ENCODE measurements around the gene HOOK1. TPM values are rescaled to one million over a fixed set of nuclear protein-coding genes. Genes with fewer than 3 reads are reported as not detected.
"Not testable (repeated sequence)": the region's sequence is repeated elsewhere in the genome, so short reads cannot be mapped to it uniquely, and the experiment has no call there.

Gene HOOK1
- total RNA-seq, 1 donor from 2014 or later = 1.0 TPM

GRCh38 chr1:59846895-59847282, 32.1 kb downstream of the HOOK1 start:
- Histone ChIP-seq H3K9me3 (ENCODE audit: control insufficient read depth in 3 of 3, low read length in 3 of 3) (no peaks in the 10 kb centered on the region), H3K27me3 (ENCODE audit: control insufficient read depth in 3 of 3, insufficient read depth in 3 of 3, low read length in 3 of 3) (peaks cover 0 to 3% (median 0%) of the 10 kb centered on the region in 3 donors), H3K4me3 (ENCODE audit: low read length in 3 of 3) (no peak overlapping the region), H3K4me1 (ENCODE audit: control insufficient read depth in 3 of 3, insufficient read depth in 3 of 3, low read length in 3 of 3) (no peaks in the 10 kb centered on the region), H3K36me3 (ENCODE audit: control insufficient read depth in 3 of 3, insufficient read depth in 3 of 3, low read length in 3 of 3) (no peaks in the 10 kb centered on the region), H3K27ac (ENCODE audit: low read depth, low read length) (no peak overlapping the region), H3K9ac (ENCODE audit: low read depth in 1 of 3, low read length in 3 of 3) (no peak overlapping the region)

- no peak overlapping the region for H3K27ac ChIP-seq (ENCODE audit: low read depth, low read length)
- H3K36me3 ChIP-seq (ENCODE audit: control insufficient read depth in 3 of 3, insufficient read depth in 3 of 3, low read length in 3 of 3) = no peaks in the 10 kb centered on the region
- no peak overlapping the region for H3K9ac ChIP-seq (ENCODE audit: low read depth in 1 of 3, low read length in 3 of 3)
- no peak overlapping the region for H3K4me3 ChIP-seq (ENCODE audit: low read length in 3 of 3)
- no peaks in the 10 kb centered on the region for H3K9me3 ChIP-seq (ENCODE audit: control insufficient read depth in 3 of 3, low read length in 3 of 3)
- H3K4me1 ChIP-seq (ENCODE audit: control insufficient read depth in 3 of 3, insufficient read depth in 3 of 3, low read length in 3 of 3) = no peaks in the 10 kb centered on the region
- H3K27me3 ChIP-seq (ENCODE audit: control insufficient read depth in 3 of 3, insufficient read depth in 3 of 3, low read length in 3 of 3) = no peaks in the 10 kb centered on the region
Observed at GRCh38 chr1:59852117-59852516, 37.4 kb downstream of the HOOK1 start.

- H3K9me3 ChIP-seq (ENCODE audit: control insufficient read depth in 3 of 3, low read length in 3 of 3); H3K4me3 ChIP-seq (ENCODE audit: low read length in 3 of 3); H3K27me3 ChIP-seq (ENCODE audit: control insufficient read depth in 3 of 3, insufficient read depth in 3 of 3, low read length in 3 of 3); H3K27ac ChIP-seq (ENCODE audit: low read depth, low read length); H3K9ac ChIP-seq (ENCODE audit: low read depth in 1 of 3, low read length in 3 of 3); H3K4me1 ChIP-seq (ENCODE audit: control insufficient read depth in 3 of 3, insufficient read depth in 3 of 3, low read length in 3 of 3); H3K36me3 ChIP-seq (ENCODE audit: control insufficient read depth in 3 of 3, insufficient read depth in 3 of 3, low read length in 3 of 3): not testable (repeated sequence)
Observed at GRCh38 chr1:59855297-59855696, 40.5 kb downstream of the HOOK1 start.

- Histone ChIP-seq H3K27me3 (ENCODE audit: control insufficient read depth in 3 of 3, insufficient read depth in 3 of 3, low read length in 3 of 3) (no peaks in the 10 kb centered on the region), H3K9ac (ENCODE audit: low read depth in 1 of 3, low read length in 3 of 3) (no peak overlapping the region), H3K9me3 (ENCODE audit: control insufficient read depth in 3 of 3, low read length in 3 of 3) (no peaks in the 10 kb centered on the region), H3K4me3 (ENCODE audit: low read length in 3 of 3) (no peak overlapping the region), H3K27ac (ENCODE audit: low read depth, low read length) (no peak overlapping the region), H3K36me3 (ENCODE audit: control insufficient read depth in 3 of 3, insufficient read depth in 3 of 3, low read length in 3 of 3) (no peaks in the 10 kb centered on the region), H3K4me1 (ENCODE audit: control insufficient read depth in 3 of 3, insufficient read depth in 3 of 3, low read length in 3 of 3) (no peaks in the 10 kb centered on the region)
Observed at GRCh38 chr1:59856725-59857338, 42.1 kb downstream of the HOOK1 start.

- Histone ChIP-seq H3K4me1 (ENCODE audit: control insufficient read depth in 3 of 3, insufficient read depth in 3 of 3, low read length in 3 of 3) (no peaks in the 10 kb centered on the region), H3K9ac (ENCODE audit: low read depth in 1 of 3, low read length in 3 of 3) (no peak overlapping the region), H3K27ac (ENCODE audit: low read depth, low read length) (no peak overlapping the region), H3K36me3 (ENCODE audit: control insufficient read depth in 3 of 3, insufficient read depth in 3 of 3, low read length in 3 of 3) (no peaks in the 10 kb centered on the region), H3K27me3 (ENCODE audit: control insufficient read depth in 3 of 3, insufficient read depth in 3 of 3, low read length in 3 of 3) (no peaks in the 10 kb centered on the region), H3K9me3 (ENCODE audit: control insufficient read depth in 3 of 3, low read length in 3 of 3) (no peaks in the 10 kb centered on the region), H3K4me3 (ENCODE audit: low read length in 3 of 3) (no peak overlapping the region)
Observed at GRCh38 chr1:59857679-59858354, 43.1 kb downstream of the HOOK1 start.

- Histone ChIP-seq H3K27me3 (ENCODE audit: control insufficient read depth in 3 of 3, insufficient read depth in 3 of 3, low read length in 3 of 3) (no peaks in the 10 kb centered on the region), H3K4me1 (ENCODE audit: control insufficient read depth in 3 of 3, insufficient read depth in 3 of 3, low read length in 3 of 3) (no peaks in the 10 kb centered on the region), H3K27ac (ENCODE audit: low read depth, low read length) (no peak overlapping the region), H3K36me3 (ENCODE audit: control insufficient read depth in 3 of 3, insufficient read depth in 3 of 3, low read length in 3 of 3) (no peaks in the 10 kb centered on the region), H3K9me3 (ENCODE audit: control insufficient read depth in 3 of 3, low read length in 3 of 3) (no peaks in the 10 kb centered on the region), H3K4me3 (ENCODE audit: low read length in 3 of 3) (no peak overlapping the region), H3K9ac (ENCODE audit: low read depth in 1 of 3, low read length in 3 of 3) (no peak overlapping the region)
Observed at GRCh38 chr1:59866462-59866861, 51.7 kb downstream of the HOOK1 start.

- H3K4me1 ChIP-seq (ENCODE audit: control insufficient read depth in 3 of 3, insufficient read depth in 3 of 3, low read length in 3 of 3) = no peaks in the 10 kb centered on the region
- H3K36me3 ChIP-seq (ENCODE audit: control insufficient read depth in 3 of 3, insufficient read depth in 3 of 3, low read length in 3 of 3) = no peaks in the 10 kb centered on the region
- H3K9ac ChIP-seq (ENCODE audit: low read depth in 1 of 3, low read length in 3 of 3) = no peak overlapping the region
- H3K9me3 ChIP-seq (ENCODE audit: control insufficient read depth in 3 of 3, low read length in 3 of 3) = no peaks in the 10 kb centered on the region
- no peaks in the 10 kb centered on the region for H3K27me3 ChIP-seq (ENCODE audit: control insufficient read depth in 3 of 3, insufficient read depth in 3 of 3, low read length in 3 of 3)
- H3K4me3 ChIP-seq (ENCODE audit: low read length in 3 of 3) = no peak overlapping the region
- no peak overlapping the region for H3K27ac ChIP-seq (ENCODE audit: low read depth, low read length)
Observed at GRCh38 chr1:59871746-59872145, 57.0 kb downstream of the HOOK1 start.

- Histone ChIP-seq H3K27ac (ENCODE audit: low read depth, low read length) (no peak overlapping the region), H3K36me3 (ENCODE audit: control insufficient read depth in 3 of 3, insufficient read depth in 3 of 3, low read length in 3 of 3) (no peaks in the 10 kb centered on the region), H3K4me3 (ENCODE audit: low read length in 3 of 3) (no peak overlapping the region), H3K27me3 (ENCODE audit: control insufficient read depth in 3 of 3, insufficient read depth in 3 of 3, low read length in 3 of 3) (no peaks in the 10 kb centered on the region), H3K9ac (ENCODE audit: low read depth in 1 of 3, low read length in 3 of 3) (no peak overlapping the region), H3K9me3 (ENCODE audit: control insufficient read depth in 3 of 3, low read length in 3 of 3) (no peaks in the 10 kb centered on the region), H3K4me1 (ENCODE audit: control insufficient read depth in 3 of 3, insufficient read depth in 3 of 3, low read length in 3 of 3) (no peaks in the 10 kb centered on the region)
Observed at GRCh38 chr1:59877108-59877682, 62.4 kb downstream of the HOOK1 start.

- Histone ChIP-seq H3K27me3 (ENCODE audit: control insufficient read depth in 3 of 3, insufficient read depth in 3 of 3, low read length in 3 of 3) (no peaks in the 10 kb centered on the region), H3K4me1 (ENCODE audit: control insufficient read depth in 3 of 3, insufficient read depth in 3 of 3, low read length in 3 of 3) (no peaks in the 10 kb centered on the region), H3K27ac (ENCODE audit: low read depth, low read length) (no peak overlapping the region), H3K9me3 (ENCODE audit: control insufficient read depth in 3 of 3, low read length in 3 of 3) (no peaks in the 10 kb centered on the region), H3K36me3 (ENCODE audit: control insufficient read depth in 3 of 3, insufficient read depth in 3 of 3, low read length in 3 of 3) (no peaks in the 10 kb centered on the region), H3K9ac (ENCODE audit: low read depth in 1 of 3, low read length in 3 of 3) (no peak overlapping the region), H3K4me3 (ENCODE audit: low read length in 3 of 3) (no peak overlapping the region)
Observed at GRCh38 chr1:59878370-59878769, 63.6 kb downstream of the HOOK1 start.

GRCh38 chr1:59879574-59879973, 64.8 kb downstream of the HOOK1 start:
- no peaks in the 10 kb centered on the region for H3K9me3 ChIP-seq (ENCODE audit: control insufficient read depth in 3 of 3, low read length in 3 of 3)
- no peaks in the 10 kb centered on the region for H3K4me1 ChIP-seq (ENCODE audit: control insufficient read depth in 3 of 3, insufficient read depth in 3 of 3, low read length in 3 of 3)
- H3K27me3 ChIP-seq (ENCODE audit: control insufficient read depth in 3 of 3, insufficient read depth in 3 of 3, low read length in 3 of 3) = no peaks in the 10 kb centered on the region
- H3K4me3 ChIP-seq (ENCODE audit: low read length in 3 of 3) = no peak overlapping the region
- no peak overlapping the region for H3K9ac ChIP-seq (ENCODE audit: low read depth in 1 of 3, low read length in 3 of 3)
- H3K27ac ChIP-seq (ENCODE audit: low read depth, low read length) = no peak overlapping the region
- H3K36me3 ChIP-seq (ENCODE audit: control insufficient read depth in 3 of 3, insufficient read depth in 3 of 3, low read length in 3 of 3) = no peaks in the 10 kb centered on the region

Measured in skeletal muscle tissue (tissue), 4 donors.